Transverse colon (tissue), 3 donors: ENCODE results near the gene LRRC63.
"Not testable (repeated sequence)": the region's sequence is repeated elsewhere in the genome, so short reads cannot be mapped to it uniquely, and the experiment has no call there.

Source experiments
- EP300 ChIP-seq: sonication (generic); formaldehyde crosslinking; IDR thresholded peaks from one replicate; pipeline ENCODE4 v1.6.1; 2017; ENCODE audit warnings: antibody characterized with exemption, low read depth
- POLR2A ChIP-seq: fragments of 450-650 bp; IDR thresholded peaks from one replicate; pipeline ENCODE4 v1.6.1; 2016; ENCODE audit warnings: antibody characterized with exemption, mild to moderate bottlenecking, moderate library complexity
- POLR2AphosphoS5 ChIP-seq, 3 donors: sonication (generic); formaldehyde crosslinking; IDR thresholded peaks; one replicate each; pipeline ENCODE4 v1.6.1; 2016; ENCODE audit warnings: antibody characterized with exemption in 3 of 3

DNA sequence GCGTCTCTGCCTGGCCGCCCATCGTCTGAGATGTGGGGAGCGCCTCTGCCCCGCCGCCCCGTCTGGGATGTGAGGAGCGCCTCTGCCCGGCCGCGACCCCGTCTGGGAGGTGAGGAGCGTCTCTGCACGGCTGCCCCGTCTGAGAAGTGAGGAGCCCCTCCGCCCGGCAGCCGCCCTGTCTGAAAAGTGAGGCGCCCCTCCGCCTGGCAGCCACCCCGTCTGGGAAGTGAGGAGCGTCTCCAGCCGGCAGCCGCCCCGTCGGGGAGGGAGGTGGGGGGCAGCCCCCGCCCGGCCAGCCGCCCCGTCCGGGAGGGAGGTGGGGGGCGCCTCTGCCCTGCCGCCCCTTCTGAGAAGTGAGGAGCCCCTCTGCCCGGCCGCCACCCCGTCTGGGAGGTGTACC is 49.0 kb upstream of the LRRC63 start:
- TF ChIP-seq EP300; POLR2AphosphoS5 (IDR thresholded peaks at IDR 0.05); POLR2A: not testable (repeated sequence)
